HL-60 (cell line): ENCODE data around the gene NSUN6.

ENCODE experiments used
- DNase-seq, 2 experiments: peaks; one replicate each; pipeline ENCODE4 v3.0.0-alpha.2; 2010 to 2020; ENCODE audit warnings: low read depth in 1 of 2, low spot score in 1 of 2
- H3K27ac ChIP-seq: fragments of 250-450 bp; sonication (Bioruptor Pico); replicated peaks from 2 replicates; pipeline ENCODE4 v1.5.1; 2020; ENCODE audit warnings: mild to moderate bottlenecking, moderate library complexity
- H3K27me3 ChIP-seq: fragments of 250-450 bp; sonication (Bioruptor Pico); 2 replicates; pipeline ENCODE4 v1.5.1; 2021; ENCODE audit warnings: mild to moderate bottlenecking, moderate library complexity; ENCODE audit not compliant: insufficient read depth, poor library complexity, severe bottlenecking
- H3K4me3 ChIP-seq: replicated peaks from 2 replicates; pipeline ENCODE4 v1.5.1; 2011; ENCODE audit warnings: mild to moderate bottlenecking, control low read depth, low read length; ENCODE audit not compliant: insufficient read depth
- SPI1 ChIP-seq: IDR thresholded peaks from 2 replicates; pipeline ENCODE4 v1.6.1; 2012; ENCODE audit warnings: low read depth, mild to moderate bottlenecking, borderline replicate concordance

Gene NSUN6

DNA sequence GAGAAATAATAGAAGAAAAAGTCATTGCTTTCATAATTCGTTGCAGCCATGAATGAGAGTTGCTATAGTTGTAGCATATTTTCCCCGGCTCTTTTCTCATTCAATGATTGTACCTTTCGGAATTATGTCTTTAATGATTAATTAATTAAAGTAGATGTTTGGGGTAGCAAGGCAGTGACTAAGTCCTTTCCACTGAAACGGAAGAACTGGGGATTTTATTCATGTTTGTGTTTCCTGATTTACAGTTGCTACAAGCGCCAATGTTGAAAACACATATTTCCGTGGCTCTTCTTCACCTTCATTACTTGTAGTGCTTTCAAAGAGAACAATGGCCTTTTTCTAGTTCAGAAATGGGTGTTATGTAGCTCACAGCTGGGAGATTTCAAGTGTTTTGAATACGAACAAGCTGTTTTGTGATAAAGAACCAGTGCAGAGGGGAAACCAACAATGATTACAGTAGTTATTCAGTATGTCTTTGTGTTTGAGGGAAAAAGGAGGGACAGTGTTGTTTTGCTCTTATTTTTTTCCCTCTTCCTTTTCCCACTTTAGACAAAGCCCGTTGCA, 153.5 kb downstream of the NSUN6 start:
- Histone ChIP-seq H3K27ac (no peak overlapping the region), H3K4me3 (no peak overlapping the region), H3K27me3 (no peaks in the 10 kb centered on the region)
- no peak for DNase-seq
- no peak for TF ChIP-seq SPI1
